BJ (cell line): ENCODE data around the gene IGF2BP1. TPM values are rescaled to one million over a fixed set of nuclear protein-coding genes. Genes with fewer than 3 reads are reported as not detected.

Experiments
- CTCF ChIA-PET: fragments of 350-600 bp; formaldehyde crosslinking; extraction: SDS; loops from one replicate; lab custom pipeline; 2021; ENCODE audit warnings: antibody characterized with exemption, inconsistent platforms; lab: Yijun Ruan, JAX
- POLR2A ChIA-PET: fragments of 300-600 bp; sonication (Branson Sonifier 250); formaldehyde crosslinking; extraction: SDS; loops from one replicate; lab custom pipeline; 2021; ENCODE audit warnings: antibody characterized with exemption; lab: Charles Lee
- DNase-seq: peaks from one replicate; pipeline ENCODE4 v3.0.0-alpha.2; 2011; ENCODE audit warnings: low read depth
- H3K27me3 ChIP-seq: 2 replicates; pipeline ENCODE4 v1.6.0; 2011; ENCODE audit warnings: low read length; ENCODE audit not compliant: control insufficient read depth, insufficient read depth
- H3K36me3 ChIP-seq: 2 replicates; pipeline ENCODE4 v1.5.1; 2011; ENCODE audit warnings: low read length; ENCODE audit not compliant: control insufficient read depth, insufficient read depth
- H3K4me3 ChIP-seq: 2 replicates; pipeline ENCODE4 v1.5.1; 2011; ENCODE audit warnings: low read depth, mild to moderate bottlenecking, control low read depth, low read length
- polyA plus RNA-seq: library from polyadenylated mRNA; depleted of rRNA; stranded (reverse); fragments of >200 nt; gene quantifications from 2 replicates; pipeline ENCODE4 v1.2.3, GENCODE V29; 2011
- TF ChIP-seq, protein P1 (sequence below): IDR thresholded peaks from 2 replicates; pipeline ENCODE4 v1.5.1; 2011; ENCODE audit warnings: low read depth, mild to moderate bottlenecking, control low read depth, inconsistent platforms, low read length, moderate library complexity; ENCODE audit not compliant: insufficient read depth

The IGF2BP1 gene
- polyA plus RNA-seq, 1 experiment = 5.3 TPM

GRCh38 chr17:49061524-49061943, 64.3 kb downstream of the IGF2BP1 start:
- no peak overlapping the region for H3K4me3 ChIP-seq
- TF ChIP-seq, protein P1, sequence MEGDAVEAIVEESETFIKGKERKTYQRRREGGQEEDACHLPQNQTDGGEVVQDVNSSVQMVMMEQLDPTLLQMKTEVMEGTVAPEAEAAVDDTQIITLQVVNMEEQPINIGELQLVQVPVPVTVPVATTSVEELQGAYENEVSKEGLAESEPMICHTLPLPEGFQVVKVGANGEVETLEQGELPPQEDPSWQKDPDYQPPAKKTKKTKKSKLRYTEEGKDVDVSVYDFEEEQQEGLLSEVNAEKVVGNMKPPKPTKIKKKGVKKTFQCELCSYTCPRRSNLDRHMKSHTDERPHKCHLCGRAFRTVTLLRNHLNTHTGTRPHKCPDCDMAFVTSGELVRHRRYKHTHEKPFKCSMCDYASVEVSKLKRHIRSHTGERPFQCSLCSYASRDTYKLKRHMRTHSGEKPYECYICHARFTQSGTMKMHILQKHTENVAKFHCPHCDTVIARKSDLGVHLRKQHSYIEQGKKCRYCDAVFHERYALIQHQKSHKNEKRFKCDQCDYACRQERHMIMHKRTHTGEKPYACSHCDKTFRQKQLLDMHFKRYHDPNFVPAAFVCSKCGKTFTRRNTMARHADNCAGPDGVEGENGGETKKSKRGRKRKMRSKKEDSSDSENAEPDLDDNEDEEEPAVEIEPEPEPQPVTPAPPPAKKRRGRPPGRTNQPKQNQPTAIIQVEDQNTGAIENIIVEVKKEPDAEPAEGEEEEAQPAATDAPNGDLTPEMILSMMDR = no peak
- ChIA-PET POLR2A (no interaction called here), CTCF (no interaction called here)
- no peaks in the 10 kb centered on the region for H3K27me3 ChIP-seq
- no peak for DNase-seq
- H3K36me3 ChIP-seq = no peaks in the 10 kb centered on the region

GRCh38 chr17:49063652-49064051, 66.5 kb downstream of the IGF2BP1 start:
- CTCF ChIA-PET = interaction anchor here (0.9 kb wide), 1 partner anchor 8 kb away, joined by 4 read pairs; no protein-coding TSS in a partner anchor
- TF ChIP-seq, protein P1 = no peak
- no peak overlapping the region for H3K4me3 ChIP-seq
- no peak for DNase-seq
- POLR2A ChIA-PET = no interaction called here
- no peaks in the 10 kb centered on the region for H3K36me3 ChIP-seq
- H3K27me3 ChIP-seq = no peaks in the 10 kb centered on the region

DNA sequence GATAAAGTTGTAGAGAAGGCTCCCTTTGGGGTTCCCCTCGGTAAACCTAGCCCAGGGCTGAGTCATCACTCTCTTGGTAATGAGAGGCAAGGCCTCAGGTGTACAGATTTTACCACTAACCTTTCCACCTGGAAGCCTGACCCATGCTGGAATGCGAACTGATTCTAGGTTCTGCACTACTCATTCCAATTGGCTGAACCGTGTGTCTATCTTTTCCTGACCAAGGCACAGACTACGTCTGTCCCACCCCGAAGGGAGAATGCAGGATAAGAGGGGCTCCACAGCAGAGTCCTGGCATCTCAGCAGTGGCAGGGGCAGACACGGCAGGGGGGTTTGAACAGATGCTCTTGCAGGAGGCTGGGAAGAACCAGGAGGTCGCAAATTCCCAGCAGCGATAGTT, 70.0 kb downstream of the IGF2BP1 start:
- POLR2A ChIA-PET = no interaction called here
- Histone ChIP-seq H3K36me3 (no peaks in the 10 kb centered on the region), H3K4me3 (no peak overlapping the region), H3K27me3 (no peaks in the 10 kb centered on the region)
- CTCF ChIA-PET = interaction anchor here (1.2 kb wide), 1 partner anchor 34 kb away, joined by 3 read pairs; no protein-coding TSS in a partner anchor
- DNase-seq = no peak
- TF ChIP-seq, protein P1 = no peak

DNA sequence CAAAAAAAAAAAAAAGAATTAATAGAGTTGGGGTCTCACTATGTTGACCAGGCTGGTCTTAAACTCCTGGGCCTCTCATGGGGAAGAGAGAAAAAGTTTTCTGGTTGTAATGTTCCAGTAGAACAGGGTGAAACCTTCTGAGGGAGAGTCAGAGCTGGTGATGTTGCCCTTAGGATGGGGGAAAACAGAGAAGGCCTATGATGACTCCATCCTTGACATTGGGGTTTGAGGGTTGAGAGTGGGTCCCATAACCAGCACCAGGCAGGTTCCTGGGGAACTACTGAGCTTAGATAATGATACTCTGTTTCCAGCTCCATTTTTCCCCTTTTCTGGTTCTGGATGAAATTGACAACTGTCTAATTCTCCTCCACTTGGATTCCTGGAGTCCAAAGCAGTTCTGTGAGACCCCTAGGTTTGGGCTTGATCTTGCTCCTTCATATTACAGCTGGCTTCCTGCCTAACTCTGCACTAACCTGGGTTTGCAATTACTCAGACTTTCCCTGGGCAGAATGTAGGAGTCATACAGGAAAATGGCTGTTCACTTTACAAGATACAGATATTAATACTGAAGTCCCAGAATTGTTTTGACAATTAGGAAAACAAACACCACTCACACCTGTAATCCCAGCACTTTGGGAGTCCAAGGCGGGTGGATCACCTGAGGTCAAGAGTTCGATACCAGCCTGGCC, 72.5 kb downstream of the IGF2BP1 start:
- H3K27me3 ChIP-seq = no peaks in the 10 kb centered on the region
- ChIA-PET POLR2A (no interaction called here), CTCF (interaction anchor here (0.7 to 1.7 kb wide), 2 partner anchors 19 to 155 kb away, joined by 3 to 5 read pairs; no protein-coding TSS in a partner anchor)
- H3K4me3 ChIP-seq = no peak overlapping the region
- TF ChIP-seq, protein P1 = no peak
- no peaks in the 10 kb centered on the region for H3K36me3 ChIP-seq
- DNase-seq = no peak

GRCh38 chr17:49071106-49071505, 73.9 kb downstream of the IGF2BP1 start:
- POLR2A ChIA-PET = no interaction called here
- TF ChIP-seq, protein P1 = no peak
- no peak for DNase-seq
- CTCF ChIA-PET = interaction anchor here (0.9 to 1.2 kb wide), 2 partner anchors 8 to 15 kb away, joined by 3 to 4 read pairs; no protein-coding TSS in a partner anchor
- no peak overlapping the region for H3K4me3 ChIP-seq
- H3K27me3 ChIP-seq = no peaks in the 10 kb centered on the region
- no peaks in the 10 kb centered on the region for H3K36me3 ChIP-seq
